ENCODE measurements around the gene ZSWIM1.

ZSWIM1 gene

DNA sequence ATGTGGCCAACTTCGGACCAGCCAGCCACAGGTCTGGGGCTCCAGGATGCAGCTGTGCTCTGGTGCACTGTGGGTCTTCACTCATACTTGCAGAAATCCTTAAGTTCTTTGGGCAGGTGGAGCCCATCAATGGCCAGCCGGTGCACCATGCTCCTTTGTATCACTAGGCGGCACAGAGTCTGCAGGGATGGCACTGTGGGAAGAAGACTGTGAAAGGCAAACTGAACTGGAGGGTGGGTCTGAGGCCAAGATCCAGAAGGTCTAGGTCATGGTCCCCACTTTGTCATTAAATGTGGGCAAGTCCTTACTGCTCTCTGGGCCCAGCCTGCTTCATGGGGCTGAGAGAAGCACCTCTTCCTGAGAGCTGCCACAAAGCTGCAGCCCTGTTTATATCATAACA is 7.7 kb downstream of the ZSWIM1 start:
- Histone ChIP-seq H3K27ac (ENCODE audit: low read length) (no peak overlapping the region), H3K4me1 (ENCODE audit: control insufficient read depth, insufficient read depth, low read length) (peaks cover 26% of the 10 kb centered on the region), H3K27me3 (ENCODE audit: control insufficient read depth in 1 of 2, insufficient read depth in 2 of 2, low read length in 2 of 2) (no peaks in the 10 kb centered on the region), H3K36me3 (ENCODE audit: control insufficient read depth in 2 of 2, insufficient read depth in 2 of 2, low read length in 2 of 2) (peaks cover 11 to 19% of the 10 kb centered on the region in 2 donors), H3K9ac (ENCODE audit: low read length in 2 of 2) (peak overlapping the region in 1 of 2 donors; percentile 15), H3K9me3 (ENCODE audit: control insufficient read depth in 2 of 2, low read length in 2 of 2) (no peaks in the 10 kb centered on the region), H3K4me3 (ENCODE audit: low read length in 2 of 2) (no peak overlapping the region)

DNA sequence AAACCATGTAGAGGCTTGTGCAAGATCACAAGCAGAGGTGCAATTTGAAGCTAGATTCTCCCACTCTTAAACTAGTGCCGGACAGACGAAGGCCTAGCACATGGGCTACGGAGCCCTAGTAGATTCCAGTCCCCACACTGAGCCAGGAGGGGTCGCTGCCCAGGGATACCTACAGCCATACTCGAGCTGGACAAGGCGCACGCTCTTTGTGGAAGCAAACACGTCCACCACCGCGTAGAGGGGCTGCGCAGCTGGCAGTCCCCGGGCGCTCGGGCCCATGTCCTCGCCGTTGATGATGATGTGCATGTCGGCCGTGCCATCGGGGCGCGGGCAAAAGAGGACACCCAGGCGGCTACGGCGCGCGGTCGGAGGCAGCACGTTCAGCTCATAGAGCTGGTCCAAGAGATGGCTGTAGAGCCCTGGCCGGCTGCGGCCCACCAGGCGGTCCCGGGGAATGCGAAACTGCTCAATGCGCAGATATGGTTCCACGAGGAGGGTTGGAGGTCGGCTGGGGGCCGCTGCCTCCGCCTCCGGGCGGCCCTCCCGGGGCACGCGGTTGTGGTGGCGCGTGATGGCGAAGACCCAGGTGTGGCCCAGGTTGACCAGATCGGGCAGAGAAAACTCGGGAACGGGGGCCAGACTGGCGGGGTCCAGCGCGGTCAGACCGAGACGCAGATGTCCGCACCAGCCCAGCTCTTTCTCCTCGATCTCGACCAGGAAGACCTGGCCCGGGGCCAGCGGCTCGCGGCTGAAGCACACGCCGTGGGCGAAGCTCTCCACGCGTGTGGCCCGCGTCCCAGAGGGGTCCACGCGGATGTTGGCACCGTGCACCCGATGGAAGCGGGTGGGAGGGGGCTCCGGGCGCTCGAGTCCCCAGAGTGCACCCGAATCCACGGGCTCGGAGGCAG is 9.3 kb downstream of the ZSWIM1 start:
- H3K27me3 ChIP-seq (ENCODE audit: control insufficient read depth in 1 of 2, insufficient read depth in 2 of 2, low read length in 2 of 2) = no peaks in the 10 kb centered on the region
- peak overlapping the region; percentile 80 for H3K27ac ChIP-seq (ENCODE audit: low read length)
- H3K4me3 ChIP-seq (ENCODE audit: low read length in 2 of 2) = peak overlapping the region; percentile 67 to 88
- no peaks in the 10 kb centered on the region for H3K9me3 ChIP-seq (ENCODE audit: control insufficient read depth in 2 of 2, low read length in 2 of 2)
- peaks cover 26% of the 10 kb centered on the region for H3K4me1 ChIP-seq (ENCODE audit: control insufficient read depth, insufficient read depth, low read length)
- H3K9ac ChIP-seq (ENCODE audit: low read length in 2 of 2) = peak overlapping the region; percentile 82 to 92
- H3K36me3 ChIP-seq (ENCODE audit: control insufficient read depth in 2 of 2, insufficient read depth in 2 of 2, low read length in 2 of 2) = peaks cover 22 to 24% of the 10 kb centered on the region in 2 donors

DNA sequence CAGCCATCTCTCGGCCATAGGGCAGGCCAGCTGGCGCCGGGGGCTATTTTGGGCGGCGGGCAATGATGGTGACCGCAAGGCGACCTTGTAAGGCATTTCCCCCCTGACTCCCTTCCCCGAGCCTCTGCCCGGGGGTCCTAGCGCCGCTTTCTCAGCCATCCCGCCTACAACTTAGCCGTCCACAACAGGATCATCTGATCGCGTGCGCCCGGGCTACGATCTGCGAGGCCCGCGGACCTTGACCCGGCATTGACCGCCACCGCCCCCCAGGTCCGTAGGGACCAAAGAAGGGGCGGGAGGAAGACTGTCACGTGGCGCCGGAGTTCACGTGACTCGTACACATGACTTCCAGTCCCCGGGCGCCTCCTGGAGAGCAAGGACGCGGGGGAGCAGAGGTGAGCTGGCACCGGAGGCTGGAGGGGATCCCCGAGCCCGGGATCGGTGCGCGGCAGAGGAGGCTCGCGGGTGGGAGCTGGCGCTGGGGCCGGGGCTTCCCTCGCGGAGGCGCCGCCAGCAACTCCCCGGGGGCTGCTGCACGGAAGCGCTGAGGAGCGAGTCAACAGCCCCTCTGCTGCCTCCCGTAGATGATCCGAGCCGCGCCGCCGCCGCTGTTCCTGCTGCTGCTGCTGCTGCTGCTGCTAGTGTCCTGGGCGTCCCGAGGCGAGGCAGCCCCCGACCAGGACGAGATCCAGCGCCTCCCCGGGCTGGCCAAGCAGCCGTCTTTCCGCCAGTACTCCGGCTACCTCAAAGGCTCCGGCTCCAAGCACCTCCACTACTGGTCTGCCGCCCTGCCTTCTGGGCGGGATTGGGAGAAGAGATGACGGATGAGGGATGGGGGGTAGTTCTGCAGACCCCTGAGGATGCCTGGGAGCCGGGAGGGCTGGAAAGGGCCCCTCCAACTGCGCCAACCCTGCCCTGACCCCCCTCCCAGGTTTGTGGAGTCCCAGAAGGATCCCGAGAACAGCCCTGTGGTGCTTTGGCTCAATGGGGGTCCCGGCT is 10.3 kb downstream of the ZSWIM1 start, which contains the start of the genes CTSA and NEURL2:
Gene CTSA (plus strand): TSS at position 351 of the 999 bp plus-strand sequence. CDS start 234 bp downstream, at position 585.
Gene NEURL2 (minus strand): TSS at position 224 of the 999 bp plus-strand sequence. CDS start 217 bp downstream, at position 7.
- peaks cover 22 to 24% of the 10 kb centered on the region in 2 donors for H3K36me3 ChIP-seq (ENCODE audit: control insufficient read depth in 2 of 2, insufficient read depth in 2 of 2, low read length in 2 of 2)
- H3K4me1 ChIP-seq (ENCODE audit: control insufficient read depth, insufficient read depth, low read length) = peaks cover 26% of the 10 kb centered on the region
- H3K9ac ChIP-seq (ENCODE audit: low read length in 2 of 2) = peak within 1 kb of the TSS; percentile 82 to 92
- H3K27ac ChIP-seq (ENCODE audit: low read length) = peak within 1 kb of the TSS; percentile 80
- no peaks in the 10 kb centered on the region for H3K27me3 ChIP-seq (ENCODE audit: control insufficient read depth in 1 of 2, insufficient read depth in 2 of 2, low read length in 2 of 2)
- H3K9me3 ChIP-seq (ENCODE audit: control insufficient read depth in 2 of 2, low read length in 2 of 2) = no peaks in the 10 kb centered on the region
- peak within 1 kb of the TSS; percentile 67 to 88 for H3K4me3 ChIP-seq (ENCODE audit: low read length in 2 of 2)

DNA sequence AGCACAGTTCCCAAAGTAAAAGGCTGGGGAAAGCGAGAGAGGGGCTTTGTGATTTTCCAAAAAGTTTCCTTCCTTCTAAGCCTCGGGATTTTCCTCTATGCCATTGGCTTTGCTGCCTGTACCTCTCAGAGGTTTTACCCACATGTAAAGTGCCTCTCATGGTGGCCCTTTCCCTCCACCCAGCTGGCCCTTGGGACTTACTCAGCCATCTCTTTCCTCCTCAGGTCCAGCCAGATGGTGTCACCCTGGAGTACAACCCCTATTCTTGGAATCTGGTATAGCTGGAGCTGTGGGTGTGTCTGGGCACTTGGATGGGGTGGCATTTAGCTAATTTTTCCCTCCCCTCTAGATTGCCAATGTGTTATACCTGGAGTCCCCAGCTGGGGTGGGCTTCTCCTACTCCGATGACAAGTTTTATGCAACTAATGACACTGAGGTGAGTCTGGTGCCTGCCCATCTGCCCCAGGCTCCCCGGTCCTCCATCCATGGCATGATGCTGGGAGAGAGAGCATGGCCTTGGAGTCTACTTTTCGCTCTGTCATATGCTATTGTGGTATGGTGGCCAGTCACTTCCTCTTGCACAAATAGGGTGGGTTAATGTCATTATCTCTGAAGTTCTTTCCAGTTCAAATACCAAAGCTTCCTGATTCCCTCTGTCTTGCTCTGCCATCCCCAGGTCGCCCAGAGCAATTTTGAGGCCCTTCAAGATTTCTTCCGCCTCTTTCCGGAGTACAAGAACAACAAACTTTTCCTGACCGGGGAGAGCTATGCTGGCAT is 11.2 kb downstream of the ZSWIM1 start:
- Histone ChIP-seq H3K27me3 (ENCODE audit: control insufficient read depth in 1 of 2, insufficient read depth in 2 of 2, low read length in 2 of 2) (no peaks in the 10 kb centered on the region), H3K4me1 (ENCODE audit: control insufficient read depth, insufficient read depth, low read length) (peaks cover 26% of the 10 kb centered on the region), H3K9ac (ENCODE audit: low read length in 2 of 2) (peak overlapping the region; percentile 82 to 92), H3K4me3 (ENCODE audit: low read length in 2 of 2) (peak overlapping the region; percentile 67 to 88), H3K27ac (ENCODE audit: low read length) (no peak overlapping the region), H3K36me3 (ENCODE audit: control insufficient read depth in 2 of 2, insufficient read depth in 2 of 2, low read length in 2 of 2) (peaks cover 22 to 26% of the 10 kb centered on the region in 2 donors), H3K9me3 (ENCODE audit: control insufficient read depth in 2 of 2, low read length in 2 of 2) (no peaks in the 10 kb centered on the region)

DNA sequence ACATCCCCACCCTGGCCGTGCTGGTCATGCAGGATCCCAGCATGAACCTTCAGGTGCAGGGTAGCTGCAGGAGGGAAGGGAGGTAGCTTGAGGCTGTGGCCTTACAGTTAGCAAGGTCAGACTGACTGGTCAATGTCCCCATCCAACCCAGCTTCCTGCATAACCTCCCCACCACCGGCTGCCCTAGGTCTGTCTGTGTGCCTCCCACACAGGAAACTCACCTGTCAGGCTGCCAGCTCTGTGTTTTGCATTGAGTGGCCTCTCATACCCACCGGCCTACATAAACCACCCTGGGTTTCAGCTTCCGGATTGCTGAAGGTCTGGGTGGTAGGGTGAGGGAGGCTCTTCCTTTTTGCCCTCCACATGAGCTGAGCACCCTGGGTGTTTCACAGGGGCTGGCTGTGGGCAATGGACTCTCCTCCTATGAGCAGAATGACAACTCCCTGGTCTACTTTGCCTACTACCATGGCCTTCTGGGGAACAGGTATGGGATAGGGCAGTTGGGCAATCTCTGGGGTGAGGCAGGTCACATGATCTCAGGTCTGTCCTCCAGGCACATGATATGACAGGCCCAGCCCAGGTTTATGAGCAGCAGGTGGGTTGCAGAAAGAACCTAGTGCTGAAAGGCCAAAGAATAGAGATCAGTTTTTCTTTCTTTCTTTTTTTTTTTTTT is 11.9 kb downstream of the ZSWIM1 start:
- no peaks in the 10 kb centered on the region for H3K9me3 ChIP-seq (ENCODE audit: control insufficient read depth in 2 of 2, low read length in 2 of 2)
- H3K9ac ChIP-seq (ENCODE audit: low read length in 2 of 2) = no peak overlapping the region
- peaks cover 26% of the 10 kb centered on the region for H3K4me1 ChIP-seq (ENCODE audit: control insufficient read depth, insufficient read depth, low read length)
- no peak overlapping the region for H3K27ac ChIP-seq (ENCODE audit: low read length)
- H3K27me3 ChIP-seq (ENCODE audit: control insufficient read depth in 1 of 2, insufficient read depth in 2 of 2, low read length in 2 of 2) = no peaks in the 10 kb centered on the region
- H3K4me3 ChIP-seq (ENCODE audit: low read length in 2 of 2) = no peak overlapping the region
- H3K36me3 ChIP-seq (ENCODE audit: control insufficient read depth in 2 of 2, insufficient read depth in 2 of 2, low read length in 2 of 2) = peaks cover 22 to 26% of the 10 kb centered on the region in 2 donors

DNA sequence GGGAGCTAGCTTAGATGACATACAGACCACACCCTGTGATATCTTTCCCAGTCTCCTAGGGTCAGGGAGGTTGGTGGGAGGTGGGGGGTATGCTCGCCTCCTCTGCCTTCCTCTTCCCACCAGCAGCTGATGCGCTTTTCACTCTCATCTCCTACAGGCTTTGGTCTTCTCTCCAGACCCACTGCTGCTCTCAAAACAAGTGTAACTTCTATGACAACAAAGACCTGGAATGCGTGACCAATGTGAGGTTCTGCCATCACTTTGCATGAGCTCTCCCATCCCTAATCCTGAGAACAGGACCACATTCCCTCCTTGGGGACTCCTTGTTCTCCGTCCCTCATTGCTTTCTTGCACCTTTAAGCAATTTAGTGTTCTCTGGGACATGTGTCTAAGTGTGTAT is 12.8 kb downstream of the ZSWIM1 start:
- H3K36me3 ChIP-seq (ENCODE audit: control insufficient read depth in 2 of 2, insufficient read depth in 2 of 2, low read length in 2 of 2) = peaks cover 27 to 30% of the 10 kb centered on the region in 2 donors
- no peak overlapping the region for H3K27ac ChIP-seq (ENCODE audit: low read length)
- no peaks in the 10 kb centered on the region for H3K27me3 ChIP-seq (ENCODE audit: control insufficient read depth in 1 of 2, insufficient read depth in 2 of 2, low read length in 2 of 2)
- no peak overlapping the region for H3K9ac ChIP-seq (ENCODE audit: low read length in 2 of 2)
- H3K4me1 ChIP-seq (ENCODE audit: control insufficient read depth, insufficient read depth, low read length) = peaks cover 23% of the 10 kb centered on the region
- no peak overlapping the region for H3K4me3 ChIP-seq (ENCODE audit: low read length in 2 of 2)
- no peaks in the 10 kb centered on the region for H3K9me3 ChIP-seq (ENCODE audit: control insufficient read depth in 2 of 2, low read length in 2 of 2)

DNA sequence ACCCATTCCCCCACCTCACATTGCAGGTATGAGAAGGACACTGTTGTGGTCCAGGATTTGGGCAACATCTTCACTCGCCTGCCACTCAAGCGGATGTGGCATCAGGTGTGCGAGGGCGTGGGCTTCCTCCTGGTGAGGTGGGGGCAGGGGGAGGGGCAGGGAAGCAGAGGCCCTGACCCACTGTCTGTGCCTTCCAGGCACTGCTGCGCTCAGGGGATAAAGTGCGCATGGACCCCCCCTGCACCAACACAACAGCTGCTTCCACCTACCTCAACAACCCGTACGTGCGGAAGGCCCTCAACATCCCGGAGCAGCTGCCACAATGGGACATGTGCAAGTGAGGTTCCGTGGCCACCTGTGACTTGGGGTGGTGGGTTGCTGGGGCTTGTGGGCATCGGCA is 13.8 kb downstream of the ZSWIM1 start:
- peaks cover 22% of the 10 kb centered on the region for H3K4me1 ChIP-seq (ENCODE audit: control insufficient read depth, insufficient read depth, low read length)
- no peak overlapping the region for H3K27ac ChIP-seq (ENCODE audit: low read length)
- H3K9me3 ChIP-seq (ENCODE audit: control insufficient read depth in 2 of 2, low read length in 2 of 2) = no peaks in the 10 kb centered on the region
- H3K4me3 ChIP-seq (ENCODE audit: low read length in 2 of 2) = no peak overlapping the region
- peaks cover 28 to 33% of the 10 kb centered on the region in 2 donors for H3K36me3 ChIP-seq (ENCODE audit: control insufficient read depth in 2 of 2, insufficient read depth in 2 of 2, low read length in 2 of 2)
- no peaks in the 10 kb centered on the region for H3K27me3 ChIP-seq (ENCODE audit: control insufficient read depth in 1 of 2, insufficient read depth in 2 of 2, low read length in 2 of 2)
- H3K9ac ChIP-seq (ENCODE audit: low read length in 2 of 2) = no peak overlapping the region

DNA sequence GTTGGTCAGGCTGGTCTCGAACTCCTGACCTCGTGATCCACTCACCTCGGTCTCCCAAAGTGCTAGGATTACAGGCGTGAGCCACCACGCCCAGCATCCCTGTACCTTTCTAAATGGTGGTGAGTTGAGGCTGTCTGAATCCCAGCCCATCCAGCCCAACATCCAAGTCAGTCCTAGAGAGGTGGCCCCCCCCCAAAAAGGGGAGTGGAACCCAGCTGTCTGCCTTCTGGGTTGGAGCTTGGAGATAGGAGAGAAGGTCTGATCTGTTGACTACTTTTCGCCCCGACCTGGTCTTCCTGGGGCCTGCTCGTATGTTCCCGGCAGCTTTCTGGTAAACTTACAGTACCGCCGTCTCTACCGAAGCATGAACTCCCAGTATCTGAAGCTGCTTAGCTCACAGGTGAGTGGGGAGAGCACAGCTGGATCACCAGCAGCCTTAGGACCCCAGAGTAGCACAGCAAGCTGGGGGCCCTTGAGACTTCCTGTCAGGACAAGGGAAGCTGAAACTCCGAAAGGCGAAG is 15.7 kb downstream of the ZSWIM1 start:
- no peak overlapping the region for H3K4me3 ChIP-seq (ENCODE audit: low read length in 2 of 2)
- H3K9ac ChIP-seq (ENCODE audit: low read length in 2 of 2) = no peak overlapping the region
- peaks cover 10% of the 10 kb centered on the region for H3K4me1 ChIP-seq (ENCODE audit: control insufficient read depth, insufficient read depth, low read length)
- no peaks in the 10 kb centered on the region for H3K27me3 ChIP-seq (ENCODE audit: control insufficient read depth in 1 of 2, insufficient read depth in 2 of 2, low read length in 2 of 2)
- H3K9me3 ChIP-seq (ENCODE audit: control insufficient read depth in 2 of 2, low read length in 2 of 2) = no peaks in the 10 kb centered on the region
- no peak overlapping the region for H3K27ac ChIP-seq (ENCODE audit: low read length)
- H3K36me3 ChIP-seq (ENCODE audit: control insufficient read depth in 2 of 2, insufficient read depth in 2 of 2, low read length in 2 of 2) = peaks cover 28 to 33% of the 10 kb centered on the region in 2 donors

DNA sequence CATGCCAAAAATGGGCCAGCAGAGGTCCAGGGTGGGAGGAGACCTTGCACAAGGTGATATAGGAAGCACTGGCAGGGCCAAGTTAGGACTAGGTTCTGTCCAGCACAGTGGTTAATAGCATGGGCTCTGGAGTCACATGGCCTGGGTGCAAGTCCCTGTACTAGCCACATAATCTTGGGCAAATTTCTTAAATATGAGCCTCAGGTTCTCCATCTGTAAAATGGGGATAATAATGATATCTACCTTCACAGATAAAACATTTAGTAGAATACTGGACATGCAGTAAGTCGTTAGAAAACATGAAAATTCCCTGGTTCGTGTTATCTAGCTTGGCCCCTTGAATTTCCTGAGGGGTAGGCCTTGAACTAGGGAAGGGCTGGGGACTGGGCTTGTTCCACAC is 16.3 kb downstream of the ZSWIM1 start:
- Histone ChIP-seq H3K27me3 (ENCODE audit: control insufficient read depth in 1 of 2, insufficient read depth in 2 of 2, low read length in 2 of 2) (no peaks in the 10 kb centered on the region), H3K27ac (ENCODE audit: low read length) (no peak overlapping the region), H3K36me3 (ENCODE audit: control insufficient read depth in 2 of 2, insufficient read depth in 2 of 2, low read length in 2 of 2) (peaks cover 28 to 35% of the 10 kb centered on the region in 2 donors), H3K4me1 (ENCODE audit: control insufficient read depth, insufficient read depth, low read length) (peaks cover 4% of the 10 kb centered on the region), H3K9me3 (ENCODE audit: control insufficient read depth in 2 of 2, low read length in 2 of 2) (no peaks in the 10 kb centered on the region), H3K4me3 (ENCODE audit: low read length in 2 of 2) (no peak overlapping the region), H3K9ac (ENCODE audit: low read length in 2 of 2) (no peak overlapping the region)

Data from stomach smooth muscle (tissue), 2 donors.